NB4 (cell line): ENCODE results near the gene RAI14.

ENCODE experiments used
- CTCF ChIP-seq: IDR thresholded peaks from one replicate; pipeline ENCODE4 v1.5.1; 2012; ENCODE audit warnings: low read depth, low read length
- MAX ChIP-seq: IDR thresholded peaks from 2 replicates; pipeline ENCODE4 v1.6.1; 2011; ENCODE audit warnings: low read depth, low read length
- POLR2A ChIP-seq: IDR thresholded peaks from 2 replicates; pipeline ENCODE4 v1.6.1; 2011; ENCODE audit warnings: mild to moderate bottlenecking; ENCODE audit not compliant: insufficient read length; ENCODE audit errors: extremely low read depth

- TF ChIP-seq CTCF (no peak), MAX (no peak), POLR2A (no peak)
Measured at GRCh38 chr5:34686762-34687268, 30.7 kb downstream of the RAI14 start.
